G401 (cell line): Measurements from ENCODE around the gene TPSD1. TPM values are rescaled to one million over a fixed set of nuclear protein-coding genes. Genes with fewer than 3 reads are reported as not detected.

Source experiments
- total RNA-seq: library from RNA; depleted of rRNA; stranded (reverse); fragments of >200 nt; shearing (Covaris generic); gene quantifications from 2 replicates; pipeline ENCODE4 v1.2.3, GENCODE V29; 2014; rRNA removed

Gene TPSD1
- total RNA-seq, 1 experiment from 2014 or later = not detected

Other genes with a start within 250 kb of the TPSD1 start
- gene SSTR5, start 183.3 kb upstream of the TPSD1 start, total RNA-seq = not detected in 2 replicates
- gene C1QTNF8, start 159.8 kb upstream of the TPSD1 start, total RNA-seq = 1.5 and 2.6 TPM in 2 replicates
- 14.8 and 21.8 TPM in 2 replicates for gene CACNA1H, start 103.0 kb upstream of the TPSD1 start, total RNA-seq
- gene TPSG1, start 30.8 kb upstream of the TPSD1 start, total RNA-seq = not detected in 2 replicates
- gene TPSB2, start 25.9 kb upstream of the TPSD1 start, total RNA-seq = not detected in 2 replicates
- gene TPSAB1, start 15.4 kb upstream of the TPSD1 start, total RNA-seq = not detected in 2 replicates
- gene UBE2I, start 53.6 kb downstream of the TPSD1 start, total RNA-seq = 120 and 144 TPM in 2 replicates
- gene BAIAP3, start 77.6 kb downstream of the TPSD1 start, total RNA-seq = 0.25 and 2.0 TPM in 2 replicates
- 88.1 and 96.8 TPM in 2 replicates for gene TSR3, start 95.8 kb downstream of the TPSD1 start, total RNA-seq
- gene GNPTG, start 95.9 kb downstream of the TPSD1 start, total RNA-seq = 48.6 and 51.1 TPM in 2 replicates
- 8.2 and 11.1 TPM in 2 replicates for gene UNKL, start 158.6 kb downstream of the TPSD1 start, total RNA-seq
- gene UQCC4, start 164.7 kb downstream of the TPSD1 start, total RNA-seq = 40.5 and 46.6 TPM in 2 replicates
- not detected in 2 replicates for gene PERCC1, start 175.0 kb downstream of the TPSD1 start, total RNA-seq
- gene CCDC154, start 188.5 kb downstream of the TPSD1 start, total RNA-seq = 0.75 TPM in 1 of 2 replicates, not detected in the other
- 195 and 203 TPM in 2 replicates for gene CLCN7, start 219.0 kb downstream of the TPSD1 start, total RNA-seq
- gene PTX4, start 232.9 kb downstream of the TPSD1 start, total RNA-seq = 0.61 TPM in 1 of 2 replicates, not detected in the other
- gene TELO2, start 237.3 kb downstream of the TPSD1 start, total RNA-seq = 86.9 and 97.8 TPM in 2 replicates